Upper lobe of left lung (tissue), 4 donors: ENCODE data around the gene LRRC10B.

Source experiments
- EP300 ChIP-seq, 4 donors: sonication (generic); formaldehyde crosslinking; IDR thresholded peaks; one replicate each; pipeline ENCODE4 v1.5.1; 2017; ENCODE audit warnings: antibody characterized with exemption in 4 of 4, control low read depth in 2 of 4
- POLR2A ChIP-seq, 4 donors: fragments of 450-650 bp; IDR thresholded peaks; one replicate each; pipeline ENCODE4 v1.5.1; 2016 to 2017; ENCODE audit warnings: antibody characterized with exemption in 4 of 4, mild to moderate bottlenecking in 2 of 4
- POLR2AphosphoS5 ChIP-seq, 2 donors: sonication (generic); formaldehyde crosslinking; IDR thresholded peaks; one replicate each; pipeline ENCODE4 v1.5.1; 2017; ENCODE audit warnings: antibody characterized with exemption in 2 of 2
- TF ChIP-seq, protein P1 (sequence below), 6 experiments: fragments of 450-650 bp in 4 of 6; fragments of 200-600 bp in 2 of 6; sonication (generic) in 2 of 6; IDR thresholded peaks; one replicate each; pipeline ENCODE4 v1.5.1; 2016 to 2019; ENCODE audit warnings: antibody characterized with exemption in 6 of 6

DNA sequence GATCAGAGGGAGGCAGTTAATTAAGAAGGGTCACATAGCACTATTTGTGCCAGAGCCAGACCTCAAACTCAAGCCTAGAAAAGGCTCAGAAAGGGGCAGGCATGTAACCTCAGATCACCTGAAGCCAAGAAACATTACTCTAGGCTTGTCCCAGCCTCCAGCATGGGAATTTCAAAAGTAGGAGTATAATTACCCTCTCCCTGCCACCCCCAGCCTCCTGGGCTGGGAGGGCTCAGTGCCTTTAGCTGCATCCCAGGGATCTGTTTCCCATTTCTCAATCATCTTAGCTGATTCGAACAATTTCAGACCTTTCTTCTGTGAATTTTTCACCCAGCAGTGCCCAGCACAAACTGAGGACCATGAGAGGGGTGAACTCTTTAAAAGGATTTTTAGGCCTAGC, 33.1 kb upstream of the LRRC10B start:
- no peak for TF ChIP-seq POLR2AphosphoS5 (IDR thresholded peaks at IDR 0.05)
- TF ChIP-seq, protein P1, sequence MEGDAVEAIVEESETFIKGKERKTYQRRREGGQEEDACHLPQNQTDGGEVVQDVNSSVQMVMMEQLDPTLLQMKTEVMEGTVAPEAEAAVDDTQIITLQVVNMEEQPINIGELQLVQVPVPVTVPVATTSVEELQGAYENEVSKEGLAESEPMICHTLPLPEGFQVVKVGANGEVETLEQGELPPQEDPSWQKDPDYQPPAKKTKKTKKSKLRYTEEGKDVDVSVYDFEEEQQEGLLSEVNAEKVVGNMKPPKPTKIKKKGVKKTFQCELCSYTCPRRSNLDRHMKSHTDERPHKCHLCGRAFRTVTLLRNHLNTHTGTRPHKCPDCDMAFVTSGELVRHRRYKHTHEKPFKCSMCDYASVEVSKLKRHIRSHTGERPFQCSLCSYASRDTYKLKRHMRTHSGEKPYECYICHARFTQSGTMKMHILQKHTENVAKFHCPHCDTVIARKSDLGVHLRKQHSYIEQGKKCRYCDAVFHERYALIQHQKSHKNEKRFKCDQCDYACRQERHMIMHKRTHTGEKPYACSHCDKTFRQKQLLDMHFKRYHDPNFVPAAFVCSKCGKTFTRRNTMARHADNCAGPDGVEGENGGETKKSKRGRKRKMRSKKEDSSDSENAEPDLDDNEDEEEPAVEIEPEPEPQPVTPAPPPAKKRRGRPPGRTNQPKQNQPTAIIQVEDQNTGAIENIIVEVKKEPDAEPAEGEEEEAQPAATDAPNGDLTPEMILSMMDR (IDR thresholded peaks at IDR 0.05), result no peak
- TF ChIP-seq POLR2A (IDR thresholded peaks at IDR 0.05), result no peak
- no peak for TF ChIP-seq EP300 (IDR thresholded peaks at IDR 0.05)
